ENCODE measurements around the gene MND1.

The MND1 gene

DNA sequence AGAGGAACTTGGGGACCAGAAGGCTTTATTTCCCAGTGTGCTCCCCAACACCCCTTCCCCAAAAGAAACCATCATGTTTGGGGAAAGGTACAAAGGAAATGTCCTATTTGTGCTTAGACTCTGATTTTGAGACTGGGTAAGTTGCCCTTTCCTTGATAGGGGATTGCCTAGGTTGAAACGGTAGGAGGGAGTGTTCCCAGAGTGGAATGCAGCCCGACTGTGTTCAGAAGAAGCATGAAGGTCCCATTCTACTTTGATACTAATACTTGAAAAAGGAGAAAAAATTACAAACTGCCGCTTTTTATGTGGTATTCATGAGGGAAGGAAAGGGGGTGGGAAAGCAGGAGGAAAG is 89.2 kb downstream of the MND1 start:
- H3K4me3 ChIP-seq (ENCODE audit: low read depth, low read length, poor library complexity, severe bottlenecking): peak overlapping the region; percentile 51
- no peaks in the 10 kb centered on the region for H3K9me3 ChIP-seq (ENCODE audit: low read length)
- no peak overlapping the region for H2AFZ ChIP-seq (ENCODE audit: low read length)
- peak overlapping the region; percentile 99 for H3K27ac ChIP-seq (ENCODE audit: low read depth, low read length, poor library complexity, severe bottlenecking)
- no peaks in the 10 kb centered on the region for H3K79me2 ChIP-seq (ENCODE audit: insufficient read depth, low read length)
- peak overlapping the region; percentile 77 for H3K4me2 ChIP-seq (ENCODE audit: low read length)
- no peaks in the 10 kb centered on the region for H3K9me2 ChIP-seq (ENCODE audit: low read depth, low read length)
- peak overlapping the region; percentile 67 for H3K9ac ChIP-seq (ENCODE audit: low read length)
- no peaks in the 10 kb centered on the region for H3K27me3 ChIP-seq (ENCODE audit: insufficient read depth, low read length)
- no peaks in the 10 kb centered on the region for H3K36me3 ChIP-seq (ENCODE audit: insufficient read depth, low read length)
- peaks cover 5% of the 10 kb centered on the region; the same call in 1 of the 2 replicates for H3F3A ChIP-seq (ENCODE audit: insufficient read depth, low read length)
- H3K4me1 ChIP-seq (ENCODE audit: insufficient read depth, low read length, severe bottlenecking): peaks cover 97% of the 10 kb centered on the region
- TF ChIP-seq EZH2 (IDR thresholded peaks at IDR 0.05; ENCODE audit: borderline replicate concordance, low read length) (no peak), CTCF (IDR thresholded peaks at IDR 0.05; ENCODE audit: low read length) (no peak)
- H4K20me1 ChIP-seq (ENCODE audit: insufficient read depth, low read length): no peaks in the 10 kb centered on the region

DNA sequence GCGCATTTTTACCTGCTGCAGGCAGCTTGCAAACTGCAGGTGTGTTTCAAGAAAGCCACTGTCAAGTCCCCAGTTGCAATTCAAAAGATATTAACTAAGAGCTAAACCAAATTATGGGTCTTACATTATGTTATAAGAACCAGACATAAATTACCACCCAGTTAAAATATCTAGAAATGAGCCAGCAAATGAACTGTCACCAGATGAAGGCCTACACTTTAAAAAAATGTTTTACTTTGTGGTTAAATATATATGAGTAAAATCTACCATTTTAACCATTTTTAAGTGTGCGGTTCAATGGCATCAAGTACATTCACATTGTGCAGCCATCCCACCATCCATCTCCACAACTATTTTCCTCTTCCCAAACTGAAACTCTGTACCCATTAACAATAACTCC is 89.7 kb downstream of the MND1 start:
- no peaks in the 10 kb centered on the region for H4K20me1 ChIP-seq (ENCODE audit: insufficient read depth, low read length)
- H3K9me3 ChIP-seq (ENCODE audit: low read length): no peaks in the 10 kb centered on the region
- no peaks in the 10 kb centered on the region for H3K9me2 ChIP-seq (ENCODE audit: low read depth, low read length)
- peak overlapping the region; percentile 51 for H3K4me3 ChIP-seq (ENCODE audit: low read depth, low read length, poor library complexity, severe bottlenecking)
- H3K4me1 ChIP-seq (ENCODE audit: insufficient read depth, low read length, severe bottlenecking): peaks cover 97% of the 10 kb centered on the region
- no peaks in the 10 kb centered on the region for H3K27me3 ChIP-seq (ENCODE audit: insufficient read depth, low read length)
- no peaks in the 10 kb centered on the region for H3K36me3 ChIP-seq (ENCODE audit: insufficient read depth, low read length)
- peak overlapping the region; percentile 77 for H3K4me2 ChIP-seq (ENCODE audit: low read length)
- no peaks in the 10 kb centered on the region for H3K79me2 ChIP-seq (ENCODE audit: insufficient read depth, low read length)
- H3F3A ChIP-seq (ENCODE audit: insufficient read depth, low read length): peaks cover 10% of the 10 kb centered on the region; the same call in 1 of the 2 replicates
- peak overlapping the region; percentile 99 for H3K27ac ChIP-seq (ENCODE audit: low read depth, low read length, poor library complexity, severe bottlenecking)
- H3K9ac ChIP-seq (ENCODE audit: low read length): peak overlapping the region; percentile 67
- TF ChIP-seq EZH2 (IDR thresholded peaks at IDR 0.05; ENCODE audit: borderline replicate concordance, low read length) (no peak), CTCF (IDR thresholded peaks at IDR 0.05; ENCODE audit: low read length) (no peak)
- H2AFZ ChIP-seq (ENCODE audit: low read length): no peak overlapping the region

DNA sequence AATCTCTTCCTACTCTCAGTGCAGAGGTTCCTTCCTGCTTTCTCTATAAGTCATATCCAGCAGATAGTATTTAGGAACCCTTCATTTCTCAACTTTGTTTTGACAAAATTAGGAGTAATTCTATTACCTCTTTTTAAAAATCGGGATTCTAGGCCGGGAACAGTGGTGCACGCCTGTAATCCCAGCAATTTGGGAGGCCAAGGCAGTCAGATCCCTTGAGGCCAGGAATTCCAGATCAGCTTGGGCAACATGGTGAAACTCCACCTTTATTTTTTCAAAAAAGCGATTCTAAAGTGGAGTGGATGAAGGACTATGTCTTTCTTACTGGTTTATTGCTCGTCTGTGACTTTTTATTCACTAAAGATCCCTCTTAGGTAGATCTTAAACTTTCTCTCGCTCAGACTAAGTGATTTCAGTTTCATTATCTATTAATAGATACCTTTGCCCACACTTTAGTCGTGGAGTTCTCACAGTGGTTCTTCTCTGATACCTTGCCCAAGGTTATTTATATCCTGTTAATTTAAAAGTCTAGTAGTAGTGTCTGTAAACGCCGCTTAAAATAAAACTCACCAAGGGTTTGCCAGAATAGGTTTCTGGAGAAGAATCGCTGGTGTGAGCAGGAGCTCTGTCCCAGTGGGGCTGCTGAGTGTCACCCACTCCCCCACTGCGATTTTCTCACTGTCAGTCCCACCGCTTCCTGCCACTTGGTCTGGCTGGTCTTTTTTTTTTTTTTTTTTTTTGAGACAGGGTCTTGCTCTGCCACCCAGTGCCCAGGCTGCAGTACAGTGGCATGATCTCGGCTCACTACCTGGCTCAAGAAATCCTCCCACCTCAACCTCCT is 94.6 kb downstream of the MND1 start:
- H3K4me1 ChIP-seq (ENCODE audit: insufficient read depth, low read length, severe bottlenecking): peaks cover 93% of the 10 kb centered on the region
- H3K9me2 ChIP-seq (ENCODE audit: low read depth, low read length): no peaks in the 10 kb centered on the region
- peak; percentile 45; the same call in 1 of the 2 replicates for TF ChIP-seq CTCF (IDR thresholded peaks at IDR 0.05; ENCODE audit: low read length)
- TF ChIP-seq EZH2 (IDR thresholded peaks at IDR 0.05; ENCODE audit: borderline replicate concordance, low read length): no peak
- H3K4me2 ChIP-seq (ENCODE audit: low read length): peak overlapping the region; percentile 97
- H3K9ac ChIP-seq (ENCODE audit: low read length): peak overlapping the region; percentile 91
- H3F3A ChIP-seq (ENCODE audit: insufficient read depth, low read length): peaks cover 10% of the 10 kb centered on the region; the same call in 1 of the 2 replicates
- no peaks in the 10 kb centered on the region for H4K20me1 ChIP-seq (ENCODE audit: insufficient read depth, low read length)
- no peaks in the 10 kb centered on the region for H3K27me3 ChIP-seq (ENCODE audit: insufficient read depth, low read length)
- no peaks in the 10 kb centered on the region for H3K9me3 ChIP-seq (ENCODE audit: low read length)
- peak overlapping the region; percentile 63 for H3K4me3 ChIP-seq (ENCODE audit: low read depth, low read length, poor library complexity, severe bottlenecking)
- H3K79me2 ChIP-seq (ENCODE audit: insufficient read depth, low read length): no peaks in the 10 kb centered on the region
- H3K36me3 ChIP-seq (ENCODE audit: insufficient read depth, low read length): no peaks in the 10 kb centered on the region
- H3K27ac ChIP-seq (ENCODE audit: low read depth, low read length, poor library complexity, severe bottlenecking): peak overlapping the region; percentile 99
- no peak overlapping the region for H2AFZ ChIP-seq (ENCODE audit: low read length)
